GM23248 (cell line): ENCODE measurements around the gene ANO1. TPM values are rescaled to one million over a fixed set of nuclear protein-coding genes. Genes with fewer than 3 reads are reported as not detected.

Source experiments
- DNase-seq: peaks from one replicate; pipeline ENCODE4 v3.0.0-alpha.2; 2015
- H2AFZ ChIP-seq: fragments of 200-600 bp; sonication (generic); 2 replicates; pipeline ENCODE4 v1.6.1; 2016; ENCODE audit warnings: antibody characterized with exemption
- H3F3A ChIP-seq: fragments of 200-600 bp; sonication (generic); 2 replicates; pipeline ENCODE4 v1.6.1; 2016; ENCODE audit warnings: mild to moderate bottlenecking, antibody characterized with exemption, mixed run types; ENCODE audit not compliant: insufficient read depth
- H3K27ac ChIP-seq: fragments of 200-600 bp; sonication (generic); 2 replicates; pipeline ENCODE4 v1.5.1; 2016; ENCODE audit warnings: mild to moderate bottlenecking
- H3K27me3 ChIP-seq: fragments of 200-600 bp; sonication (generic); replicated peaks from 2 replicates; pipeline ENCODE4 v1.6.1; 2016; ENCODE audit warnings: mild to moderate bottlenecking; ENCODE audit not compliant: insufficient read depth
- H3K36me3 ChIP-seq: fragments of 200-600 bp; sonication (generic); 2 replicates; pipeline ENCODE4 v1.6.1; 2016; ENCODE audit warnings: low read depth, mild to moderate bottlenecking
- H3K4me1 ChIP-seq: fragments of 200-600 bp; sonication (generic); 2 replicates; pipeline ENCODE4 v1.6.1; 2016; ENCODE audit warnings: mild to moderate bottlenecking; ENCODE audit not compliant: insufficient read depth
- H3K4me2 ChIP-seq: fragments of 200-600 bp; sonication (generic); one replicate; pipeline ENCODE4 v1.6.1; 2016; ENCODE audit warnings: mild to moderate bottlenecking; ENCODE audit not compliant: unreplicated experiment
- H3K4me3 ChIP-seq: fragments of 200-600 bp; sonication (generic); 2 replicates; pipeline ENCODE4 v1.5.1; 2016; ENCODE audit warnings: mild to moderate bottlenecking
- H3K79me2 ChIP-seq: fragments of 200-600 bp; sonication (generic); 2 replicates; pipeline ENCODE4 v1.6.1; 2016; ENCODE audit warnings: mild to moderate bottlenecking; ENCODE audit not compliant: insufficient read depth
- H3K9ac ChIP-seq: fragments of 200-600 bp; sonication (generic); 2 replicates; pipeline ENCODE4 v1.6.1; 2016; ENCODE audit warnings: mild to moderate bottlenecking
- H3K9me2 ChIP-seq: fragments of 200-600 bp; sonication (generic); 2 replicates; pipeline ENCODE4 v1.6.1; 2016; ENCODE audit warnings: mixed run types, mild to moderate bottlenecking, moderate library complexity; ENCODE audit not compliant: insufficient read depth
- H3K9me3 ChIP-seq: fragments of 200-600 bp; sonication (generic); one replicate; pipeline ENCODE4 v1.6.1; 2017; ENCODE audit warnings: low read depth
- H4K20me1 ChIP-seq: fragments of 200-600 bp; sonication (generic); 2 replicates; pipeline ENCODE4 v1.6.0; 2016; ENCODE audit not compliant: insufficient read depth
- EZH2 ChIP-seq: fragments of 200-600 bp; sonication (generic); IDR thresholded peaks from 2 replicates; pipeline ENCODE4 v1.6.1; 2018; ENCODE audit warnings: antibody characterized with exemption, mild to moderate bottlenecking; ENCODE audit not compliant: insufficient read depth, poor library complexity, severe bottlenecking
- EZH2phosphoT487 ChIP-seq: fragments of 200-600 bp; sonication (generic); IDR thresholded peaks from 2 replicates; pipeline ENCODE4 v1.6.1; 2018; ENCODE audit warnings: antibody characterized with exemption, moderate library complexity, mild to moderate bottlenecking, low read depth; ENCODE audit not compliant: insufficient read depth
- WGBS, 2 experiments: methylation state at CpG; one replicate each; pipeline ENCODE4 v1.1.6; 2015 to 2017; ENCODE audit warnings: low lambda C conversion rate in 2 of 2, low coverage in 1 of 2; ENCODE audit errors: missing lambda C conversion rate in 2 of 2; 5-methylcytosine and 5-hydroxymethylcytosine counted together
- in situ Hi-C: fragments of 300-500 bp; cut with MboI; formaldehyde crosslinking; loops from 2 replicates; pipeline ENCODE4 v1.15.0; 2020
- polyA plus RNA-seq: library from polyadenylated mRNA; unstranded; fragments of >200 nt; fragmentation: Nextera tagmentation; extraction: Ambion mirVana; gene quantifications from 2 replicates; pipeline ENCODE4 v1.2.1, GENCODE V29; 2016
- total RNA-seq: library from RNA; depleted of rRNA; stranded (reverse); fragments of >200 nt; shearing (Covaris generic); gene quantifications from 2 replicates; pipeline ENCODE4 v1.2.3, GENCODE V29; 2014

Gene ANO1
- total and polyA plus RNA-seq, 2 experiments from 2014 or later = 0.97 TPM; not detected in 1

- TF ChIP-seq EZH2phosphoT487 (no peak), EZH2 (no peak)
- no peak overlapping the region for H2AFZ ChIP-seq
- no peaks in the 10 kb centered on the region for H3K36me3 ChIP-seq
- H3K4me2 ChIP-seq = no peak overlapping the region
- WGBS, 2 experiments = 44 to 46% methylated on average over 18 of the region's 18 CpGs
- H3F3A ChIP-seq = no peaks in the 10 kb centered on the region
- H3K4me3 ChIP-seq = no peak overlapping the region
- no peaks in the 10 kb centered on the region for H3K79me2 ChIP-seq
- no peak overlapping the region for H3K27ac ChIP-seq
- DNase-seq = no peak
- no peaks in the 10 kb centered on the region for H3K9me2 ChIP-seq
- H3K4me1 ChIP-seq = no peaks in the 10 kb centered on the region
- in situ Hi-C loops = no loop called here
- no peak overlapping the region for H3K9ac ChIP-seq
- peaks cover 13% of the 10 kb centered on the region for H3K27me3 ChIP-seq
- no peaks in the 10 kb centered on the region for H4K20me1 ChIP-seq
- H3K9me3 ChIP-seq = no peaks in the 10 kb centered on the region
Measured at GRCh38 chr11:70031631-70032469, 46.3 kb upstream of the ANO1 start.

- H3K79me2 ChIP-seq = no peaks in the 10 kb centered on the region
- H4K20me1 ChIP-seq = no peaks in the 10 kb centered on the region
- DNase-seq = no peak
- no peak overlapping the region for H3K27ac ChIP-seq
- no peaks in the 10 kb centered on the region for H3K9me3 ChIP-seq
- TF ChIP-seq EZH2 (no peak), EZH2phosphoT487 (no peak)
- H3K4me2 ChIP-seq = no peak overlapping the region
- H3K27me3 ChIP-seq = peaks cover 13% of the 10 kb centered on the region
- no peaks in the 10 kb centered on the region for H3F3A ChIP-seq
- no peak overlapping the region for H3K9ac ChIP-seq
- no peaks in the 10 kb centered on the region for H3K36me3 ChIP-seq
- H3K4me1 ChIP-seq = no peaks in the 10 kb centered on the region
- H3K9me2 ChIP-seq = no peaks in the 10 kb centered on the region
- no peak overlapping the region for H3K4me3 ChIP-seq
- in situ Hi-C loops = no loop called here
- 20 to 39% methylated on average over 5 to 6 of the region's 6 CpGs for WGBS, 2 experiments
- no peak overlapping the region for H2AFZ ChIP-seq
Measured at GRCh38 chr11:70032470-70032795, 45.7 kb upstream of the ANO1 start.

- Histone ChIP-seq H3K4me1 (no peaks in the 10 kb centered on the region), H3K79me2 (no peaks in the 10 kb centered on the region), H3K27ac (no peak overlapping the region), H2AFZ (no peak overlapping the region), H3K9me3 (no peaks in the 10 kb centered on the region), H3K4me2 (no peak overlapping the region), H3K9me2 (no peaks in the 10 kb centered on the region), H3K4me3 (no peak overlapping the region), H4K20me1 (no peaks in the 10 kb centered on the region), H3K36me3 (no peaks in the 10 kb centered on the region), H3F3A (no peaks in the 10 kb centered on the region), H3K27me3 (peaks cover 13% of the 10 kb centered on the region), H3K9ac (no peak overlapping the region)
- in situ Hi-C loops = no loop called here
- 36 to 41% methylated on average over 19 of the region's 19 CpGs for WGBS, 2 experiments
- TF ChIP-seq EZH2 (no peak), EZH2phosphoT487 (no peak)
- no peak for DNase-seq
Measured at GRCh38 chr11:70032943-70033710, 45.0 kb upstream of the ANO1 start.

- Histone ChIP-seq H3K4me3 (no peak overlapping the region), H3K27ac (no peak overlapping the region), H3K9ac (no peak overlapping the region), H3K27me3 (peaks cover 13% of the 10 kb centered on the region), H3F3A (no peaks in the 10 kb centered on the region), H3K9me2 (no peaks in the 10 kb centered on the region), H3K79me2 (no peaks in the 10 kb centered on the region), H3K9me3 (no peaks in the 10 kb centered on the region), H3K4me2 (no peak overlapping the region), H3K4me1 (no peaks in the 10 kb centered on the region), H2AFZ (no peak overlapping the region), H3K36me3 (no peaks in the 10 kb centered on the region), H4K20me1 (no peaks in the 10 kb centered on the region)
- in situ Hi-C loops = no loop called here
- WGBS, 2 experiments = 45 to 57% methylated on average over 4 of the region's 4 CpGs
- no peak for TF ChIP-seq EZH2
- TF ChIP-seq EZH2phosphoT487 = no peak
- DNase-seq = no peak
Measured at GRCh38 chr11:70033711-70034070, 44.4 kb upstream of the ANO1 start.
